Left kidney (tissue), 2 donors: ENCODE data around the gene MYBL2. TPM values are rescaled to one million over a fixed set of nuclear protein-coding genes. Genes with fewer than 3 reads are reported as not detected.
"Not testable (repeated sequence)": the region's sequence is repeated elsewhere in the genome, so short reads cannot be mapped to it uniquely, and the experiment has no call there.

Experiments
- DNase-seq: peaks from one replicate; pipeline ENCODE4 v3.0.0-alpha.2; 2013
- polyA plus RNA-seq: library from polyadenylated mRNA; unstranded; fragments of 120-200 nt; gene quantifications from one replicate; pipeline ENCODE4 v1.2.1, GENCODE V29; 2013; ENCODE audit not compliant: insufficient read length

Gene MYBL2
- polyA plus RNA-seq, 1 donor, result 34.0 TPM

GRCh38 chr20:43750774-43751166, 83.9 kb downstream of the MYBL2 start:
- DNase-seq, result no peak

DNA sequence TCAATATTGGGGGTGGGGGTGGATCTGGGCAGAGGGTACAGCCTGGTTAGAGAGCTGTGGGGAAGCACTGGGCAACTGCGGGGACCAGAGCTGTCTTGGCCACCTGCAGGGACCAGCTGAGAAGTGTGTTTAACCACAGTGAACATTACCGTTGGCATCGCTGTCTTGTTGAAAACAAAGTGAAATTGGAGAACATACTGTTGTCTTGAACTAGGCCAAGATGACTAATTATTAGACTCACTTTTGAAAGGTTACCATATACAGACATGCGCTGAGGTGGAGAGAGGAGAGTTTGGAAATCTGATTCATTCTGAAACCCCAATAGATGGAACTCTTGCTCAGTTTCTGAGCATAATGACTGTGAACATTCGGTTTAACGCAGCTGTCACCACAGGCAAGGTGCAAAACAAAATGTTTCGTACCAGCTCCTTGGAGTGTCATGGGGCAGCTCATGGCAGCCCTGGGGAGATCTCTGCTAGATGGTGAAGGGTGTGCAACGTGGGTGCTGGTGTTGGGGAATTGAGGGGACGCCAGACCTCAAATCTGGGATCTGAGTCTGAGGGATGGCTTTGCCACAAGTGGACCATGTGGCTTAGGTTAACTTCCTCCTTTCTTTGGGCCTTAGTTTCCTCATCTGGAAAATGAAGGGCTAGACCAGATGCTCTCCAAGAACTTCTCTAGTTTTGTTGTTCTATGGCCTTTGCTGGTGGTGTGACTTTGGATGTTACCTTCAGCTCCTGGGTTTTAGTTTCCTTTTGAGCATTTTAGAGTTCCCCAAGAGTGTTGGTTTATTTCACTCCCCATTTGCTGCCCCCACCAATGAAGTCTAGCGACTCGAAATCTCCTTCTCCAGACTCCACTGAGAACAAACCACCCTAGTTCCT, 84.5 kb downstream of the MYBL2 start:
- no peak for DNase-seq

- no peak for DNase-seq
These were observed 85.1 kb downstream of the MYBL2 start for GRCh38 chr20:43752051-43752360.

GRCh38 chr20:43752561-43753301, 85.8 kb downstream of the MYBL2 start:
- DNase-seq, result no peak

- DNase-seq, result no peak
These were observed 88.5 kb downstream of the MYBL2 start for GRCh38 chr20:43755390-43755789.

DNA sequence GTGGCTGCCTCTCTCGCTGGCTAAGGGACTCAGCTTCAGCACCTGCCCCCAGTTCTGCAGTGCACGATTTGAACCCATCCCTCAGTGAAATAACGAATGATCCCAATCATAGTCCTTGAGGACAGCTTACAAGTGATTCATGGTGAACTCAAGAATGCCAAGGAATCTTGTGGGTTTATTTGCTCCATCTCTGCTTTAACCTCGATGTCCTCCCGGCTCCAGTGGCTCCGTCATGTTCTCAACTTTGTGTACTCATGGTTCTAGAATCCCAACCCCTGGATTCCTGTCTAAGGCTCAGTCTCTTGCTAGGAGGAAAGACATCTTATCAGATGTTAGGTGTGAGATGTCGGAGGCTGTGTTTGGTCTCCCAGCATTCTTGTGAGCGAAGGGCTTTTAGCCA, 88.9 kb downstream of the MYBL2 start:
- no peak for DNase-seq

DNA sequence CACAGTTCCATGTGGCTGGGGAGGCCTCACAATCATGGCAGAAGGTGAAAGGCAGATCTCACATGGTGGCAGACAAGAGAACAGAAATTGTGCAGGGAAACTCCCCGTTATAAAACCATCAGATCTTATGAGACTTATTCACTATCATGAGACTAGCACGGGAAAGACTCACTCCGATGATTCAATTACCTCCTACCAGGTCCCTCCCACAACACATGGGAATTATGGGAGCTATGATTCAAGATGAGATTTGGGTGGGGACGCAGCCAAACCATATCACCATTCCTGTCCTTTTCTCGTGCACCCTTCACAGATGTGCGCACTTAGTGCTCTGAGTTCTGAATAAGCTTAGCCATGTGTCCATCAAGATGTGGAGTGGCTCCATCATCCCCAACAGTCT, 91.0 kb downstream of the MYBL2 start:
- not testable (repeated sequence) for DNase-seq

- DNase-seq, result no peak
These were observed 94.7 kb downstream of the MYBL2 start for GRCh38 chr20:43761386-43762340.

DNA sequence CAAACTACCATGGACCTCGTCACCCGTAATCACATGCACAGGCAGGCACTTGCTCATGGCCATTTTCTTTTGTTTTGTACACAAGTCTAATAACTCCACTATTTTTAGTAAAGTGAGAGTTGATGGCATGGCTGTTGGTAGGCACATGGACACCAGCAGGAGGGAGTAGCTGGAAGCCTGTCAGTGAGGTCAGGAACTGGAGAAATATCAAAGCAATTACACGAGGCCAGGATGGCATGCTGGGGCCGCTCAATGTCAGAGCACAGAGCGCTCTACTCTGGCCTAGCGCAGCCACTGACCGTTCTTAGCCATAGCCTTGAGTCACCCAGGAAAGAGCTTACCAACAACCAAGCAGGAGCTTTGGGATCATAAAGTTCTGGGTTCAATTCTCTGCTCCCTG, 96.0 kb downstream of the MYBL2 start:
- no peak for DNase-seq

- no peak for DNase-seq
These were observed 99.0 kb downstream of the MYBL2 start for GRCh38 chr20:43765916-43766315.

Other genes starting within 250 kb of the MYBL2 start
- gene SRSF6, start 209.2 kb upstream of the MYBL2 start, polyA plus RNA-seq, result 429 TPM
- 26.6 TPM for gene L3MBTL1, start 159.4 kb upstream of the MYBL2 start, polyA plus RNA-seq
- 73.0 TPM for gene SGK2, start 108.1 kb upstream of the MYBL2 start, polyA plus RNA-seq
- 70.9 TPM for gene IFT52, start 76.2 kb upstream of the MYBL2 start, polyA plus RNA-seq
- not detected for gene GTSF1L, start 59.9 kb downstream of the MYBL2 start, polyA plus RNA-seq
- 3.7 TPM for gene TOX2, start 247.7 kb downstream of the MYBL2 start, polyA plus RNA-seq